Endothelial cell (in vitro differentiated cells): ENCODE data around the gene PALD1. TPM values are rescaled to one million over a fixed set of nuclear protein-coding genes. Genes with fewer than 3 reads are reported as not detected.

ENCODE experiments used
- DNase-seq: peaks from one replicate; pipeline ENCODE4 v3.0.0; 2021; ENCODE audit warnings: low spot score
- H3K27ac Mint-ChIP-seq: one replicate; pipeline ENCODE4 v1.8.0; 2021; ENCODE audit warnings: mixed read lengths, inconsistent platforms; ENCODE audit not compliant: unreplicated experiment
- H3K27me3 Mint-ChIP-seq: one replicate; pipeline ENCODE4 v1.8.0; 2021; ENCODE audit warnings: mild to moderate bottlenecking, moderate library complexity, mixed read lengths, inconsistent platforms; ENCODE audit not compliant: unreplicated experiment
- H3K36me3 Mint-ChIP-seq: one replicate; pipeline ENCODE4 v1.8.0; 2021; ENCODE audit warnings: mild to moderate bottlenecking, low read depth, mixed read lengths, inconsistent platforms; ENCODE audit not compliant: unreplicated experiment
- H3K4me1 Mint-ChIP-seq: one replicate; pipeline ENCODE4 v1.8.0; 2021; ENCODE audit warnings: mild to moderate bottlenecking, mixed read lengths, inconsistent platforms; ENCODE audit not compliant: unreplicated experiment
- H3K4me3 Mint-ChIP-seq: one replicate; pipeline ENCODE4 v1.8.0; 2021; ENCODE audit warnings: mild to moderate bottlenecking, mixed read lengths, inconsistent platforms; ENCODE audit not compliant: unreplicated experiment
- H3K9me3 Mint-ChIP-seq: one replicate; pipeline ENCODE4 v1.8.0; 2021; ENCODE audit warnings: mixed read lengths, inconsistent platforms; ENCODE audit not compliant: unreplicated experiment
- CTCF ChIP-seq: fragments of 200-600 bp; sonication (generic); IDR thresholded peaks from one replicate; pipeline ENCODE4 v1.5.0; 2021; ENCODE audit warnings: antibody characterized with exemption; ENCODE audit not compliant: unreplicated experiment
- total RNA-seq: library from RNA; stranded (reverse); fragmentation: NEBNext Ultra II Directional; extraction: Animal tissue kit (Norgen Biotek cat#: 25700); gene quantifications from one replicate; pipeline ENCODE4 v1.2.1, GENCODE V29; 2021; ENCODE audit not compliant: unreplicated experiment

PALD1 gene
- total RNA-seq, 1 donor from 2014 or later: 166 TPM

- peaks cover 93% of the 10 kb centered on the region for H3K4me1 Mint-ChIP-seq
- H3K4me3 Mint-ChIP-seq: no peak overlapping the region
- peaks cover 16% of the 10 kb centered on the region for H3K27me3 Mint-ChIP-seq
- no peaks in the 10 kb centered on the region for H3K9me3 Mint-ChIP-seq
- no peak for TF ChIP-seq CTCF
- H3K27ac Mint-ChIP-seq: peak overlapping the region; percentile 91
- DNase-seq: no peak
- peaks cover 38% of the 10 kb centered on the region for H3K36me3 Mint-ChIP-seq
Observed at GRCh38 chr10:70499836-70500167, 21.2 kb downstream of the PALD1 start.

- H3K36me3 Mint-ChIP-seq: peaks cover 35% of the 10 kb centered on the region
- peak overlapping the region; percentile 71 for H3K4me3 Mint-ChIP-seq
- no peaks in the 10 kb centered on the region for H3K9me3 Mint-ChIP-seq
- DNase-seq: no peak
- H3K4me1 Mint-ChIP-seq: peaks cover 93% of the 10 kb centered on the region
- peak overlapping the region; percentile 91 for H3K27ac Mint-ChIP-seq
- peaks cover 15% of the 10 kb centered on the region for H3K27me3 Mint-ChIP-seq
- TF ChIP-seq CTCF: no peak
Observed at GRCh38 chr10:70500368-70500767, 21.8 kb downstream of the PALD1 start.

DNA sequence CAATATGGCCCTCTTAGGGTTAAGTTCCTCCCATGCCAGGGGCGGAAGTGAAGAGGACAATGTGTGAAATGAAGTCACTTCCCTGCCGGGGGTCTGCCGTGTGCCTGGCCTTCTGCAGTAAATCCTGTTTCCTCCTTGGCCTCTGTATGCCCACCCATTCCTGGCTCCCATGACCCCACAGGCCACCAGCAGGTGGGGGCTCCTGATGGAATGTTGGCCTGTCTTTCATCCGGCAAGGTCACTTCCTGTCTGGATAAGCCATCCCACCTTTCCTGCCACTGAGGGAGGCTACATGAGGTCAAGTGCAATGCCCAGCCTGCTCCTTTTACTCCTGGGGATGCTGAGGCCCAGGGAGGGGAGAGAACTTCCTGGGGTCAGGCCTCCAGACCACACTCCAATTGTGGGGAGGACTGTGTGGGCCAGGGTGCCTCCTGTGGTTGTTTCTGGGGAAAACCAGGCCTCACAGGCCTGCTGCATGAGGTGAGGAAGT, 22.3 kb downstream of the PALD1 start:
- Mint-ChIP-seq H3K27me3 (peaks cover 13% of the 10 kb centered on the region), H3K4me3 (peak overlapping the region; percentile 71), H3K4me1 (peaks cover 91% of the 10 kb centered on the region), H3K9me3 (no peaks in the 10 kb centered on the region), H3K36me3 (peaks cover 30% of the 10 kb centered on the region), H3K27ac (peak overlapping the region; percentile 91)
- no peak for TF ChIP-seq CTCF
- DNase-seq: peak; percentile 60

GRCh38 chr10:70502406-70502805, 23.8 kb downstream of the PALD1 start:
- H3K4me1 Mint-ChIP-seq: peaks cover 85% of the 10 kb centered on the region
- TF ChIP-seq CTCF: no peak
- peaks cover 22% of the 10 kb centered on the region for H3K36me3 Mint-ChIP-seq
- H3K4me3 Mint-ChIP-seq: peak overlapping the region; percentile 56
- no peaks in the 10 kb centered on the region for H3K9me3 Mint-ChIP-seq
- peaks cover 13% of the 10 kb centered on the region for H3K27me3 Mint-ChIP-seq
- DNase-seq: no peak
- H3K27ac Mint-ChIP-seq: no peak overlapping the region

GRCh38 chr10:70503776-70504175, 25.2 kb downstream of the PALD1 start:
- H3K4me3 Mint-ChIP-seq: peak overlapping the region; percentile 54
- no peak for TF ChIP-seq CTCF
- DNase-seq: no peak
- no peaks in the 10 kb centered on the region for H3K9me3 Mint-ChIP-seq
- H3K27me3 Mint-ChIP-seq: peaks cover 17% of the 10 kb centered on the region
- H3K27ac Mint-ChIP-seq: peak overlapping the region; percentile 76
- peaks cover 17% of the 10 kb centered on the region for H3K36me3 Mint-ChIP-seq
- peaks cover 85% of the 10 kb centered on the region for H3K4me1 Mint-ChIP-seq
